ENCODE results near the gene SNUPN.

DNA sequence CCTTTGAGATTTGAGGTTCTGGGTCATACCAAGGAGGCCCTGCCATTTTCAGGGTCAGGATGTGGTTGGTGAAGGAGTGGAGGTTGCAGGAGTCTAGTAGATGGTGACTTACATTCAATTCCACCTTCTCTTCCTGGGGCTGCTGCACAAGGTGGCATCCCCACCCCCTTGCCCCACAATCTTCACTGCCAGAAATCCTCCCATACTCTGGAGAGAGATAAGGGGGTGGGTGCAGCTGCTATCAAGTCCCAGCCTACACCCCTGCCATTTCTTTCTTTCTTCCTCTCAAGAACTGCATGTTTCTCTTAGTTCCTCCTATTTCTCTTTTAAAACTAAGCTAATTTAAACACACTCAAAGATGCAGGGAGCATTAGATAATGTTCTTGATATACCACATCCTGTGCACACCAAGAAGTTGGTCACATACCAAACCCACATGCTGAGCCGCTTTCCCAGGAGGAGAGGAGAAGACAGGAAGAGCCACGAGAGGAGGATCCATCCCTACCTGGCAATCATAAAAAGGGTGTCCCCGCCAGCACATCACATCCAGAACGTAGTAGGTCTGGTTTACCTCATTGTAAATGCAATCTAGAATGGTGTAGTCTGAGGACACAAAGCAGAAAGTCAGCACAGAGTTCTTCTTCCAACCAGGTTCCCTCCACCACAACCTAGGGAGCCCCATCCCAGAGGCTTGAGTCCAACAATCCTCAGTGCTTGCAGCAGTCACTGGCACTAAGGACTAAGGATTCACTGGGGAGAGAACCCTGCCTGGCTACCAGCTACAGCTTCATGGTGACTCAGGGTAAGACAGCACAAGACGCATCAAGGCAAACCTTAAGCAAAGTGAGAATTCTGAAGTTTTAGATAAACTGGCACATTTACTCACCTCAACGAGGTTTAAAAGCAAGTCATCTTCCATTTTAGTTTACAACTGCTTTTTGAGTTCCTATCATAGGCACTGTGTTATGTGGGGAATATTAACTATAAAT lies 18.5 kb downstream of the SNUPN start:
- TF ChIP-seq, protein P1, sequence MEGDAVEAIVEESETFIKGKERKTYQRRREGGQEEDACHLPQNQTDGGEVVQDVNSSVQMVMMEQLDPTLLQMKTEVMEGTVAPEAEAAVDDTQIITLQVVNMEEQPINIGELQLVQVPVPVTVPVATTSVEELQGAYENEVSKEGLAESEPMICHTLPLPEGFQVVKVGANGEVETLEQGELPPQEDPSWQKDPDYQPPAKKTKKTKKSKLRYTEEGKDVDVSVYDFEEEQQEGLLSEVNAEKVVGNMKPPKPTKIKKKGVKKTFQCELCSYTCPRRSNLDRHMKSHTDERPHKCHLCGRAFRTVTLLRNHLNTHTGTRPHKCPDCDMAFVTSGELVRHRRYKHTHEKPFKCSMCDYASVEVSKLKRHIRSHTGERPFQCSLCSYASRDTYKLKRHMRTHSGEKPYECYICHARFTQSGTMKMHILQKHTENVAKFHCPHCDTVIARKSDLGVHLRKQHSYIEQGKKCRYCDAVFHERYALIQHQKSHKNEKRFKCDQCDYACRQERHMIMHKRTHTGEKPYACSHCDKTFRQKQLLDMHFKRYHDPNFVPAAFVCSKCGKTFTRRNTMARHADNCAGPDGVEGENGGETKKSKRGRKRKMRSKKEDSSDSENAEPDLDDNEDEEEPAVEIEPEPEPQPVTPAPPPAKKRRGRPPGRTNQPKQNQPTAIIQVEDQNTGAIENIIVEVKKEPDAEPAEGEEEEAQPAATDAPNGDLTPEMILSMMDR (IDR thresholded peaks at IDR 0.05; ENCODE audit: low read depth, low read length, poor library complexity, severe bottlenecking), result no peak
- no peak for TF ChIP-seq EZH2phosphoT487 (IDR thresholded peaks at IDR 0.05; ENCODE audit: borderline replicate concordance, low read length)
